Hepatocyte (in vitro differentiated cells): ENCODE data around the gene TMC1.

Experiments used
- CTCF ChIP-seq: fragments of 200-600 bp; sonication (generic); IDR thresholded peaks from 2 replicates; pipeline ENCODE4 v1.5.1; 2016; ENCODE audit warnings: antibody characterized with exemption, mild to moderate bottlenecking; ENCODE audit not compliant: poor library complexity
- EZH2 ChIP-seq: fragments of 200-600 bp; sonication (generic); IDR thresholded peaks from 2 replicates; pipeline ENCODE4 v1.6.1; 2016; ENCODE audit warnings: antibody characterized with exemption, mild to moderate bottlenecking, borderline replicate concordance
- EZH2phosphoT487 ChIP-seq: fragments of 200-600 bp; sonication (generic); IDR thresholded peaks from one replicate; pipeline ENCODE4 v1.6.1; 2018; ENCODE audit warnings: antibody characterized with exemption, mild to moderate bottlenecking, low read depth, moderate library complexity; ENCODE audit not compliant: unreplicated experiment, severe bottlenecking

- TF ChIP-seq CTCF: no peak
- TF ChIP-seq EZH2: no peak
- no peak for TF ChIP-seq EZH2phosphoT487
Observed at GRCh38 chr9:72691671-72692070, 170.3 kb downstream of the TMC1 start.
